ENCODE data around the gene NFASC.
A peak's percentile ranks its signal among the peaks of the same experiment; 100 is the strongest.

The NFASC gene

DNA sequence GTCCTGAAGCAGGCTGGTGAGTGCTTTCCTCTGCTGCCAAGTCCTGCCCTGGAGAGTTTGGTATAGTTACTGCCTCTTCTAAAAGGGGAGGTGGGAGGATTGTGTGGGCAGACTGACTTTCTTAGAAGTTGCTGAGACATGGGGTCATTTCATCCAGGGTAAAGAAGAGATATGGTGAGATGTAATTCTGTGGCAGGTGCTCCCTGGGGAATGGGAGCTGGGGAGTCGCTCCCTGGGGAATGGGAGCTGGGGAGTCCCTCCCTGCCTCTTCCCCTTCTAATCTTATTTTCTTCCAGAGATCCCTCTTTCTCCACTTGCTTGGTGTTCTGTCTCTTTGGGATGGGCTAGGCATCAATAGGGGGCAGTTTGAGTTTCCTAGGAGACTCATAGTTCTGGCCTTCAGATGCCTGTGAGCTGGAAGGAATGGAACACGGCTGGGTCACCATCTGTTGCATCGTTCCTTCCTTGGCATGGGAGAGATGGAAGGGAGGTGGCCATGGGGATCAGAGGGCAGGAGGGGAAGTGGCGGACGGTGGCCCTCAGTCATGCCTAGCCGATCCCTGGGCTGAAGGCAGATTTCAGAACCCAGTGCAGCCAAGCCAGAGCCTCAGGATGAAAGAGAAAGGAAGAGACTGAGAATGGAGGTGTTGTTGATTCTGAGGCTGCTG, 59.0 kb downstream of the NFASC start:
- DNase-seq, result no peak

- no peak for DNase-seq
These were observed 59.5 kb downstream of the NFASC start for GRCh38 chr1:204930155-204930523.

DNA sequence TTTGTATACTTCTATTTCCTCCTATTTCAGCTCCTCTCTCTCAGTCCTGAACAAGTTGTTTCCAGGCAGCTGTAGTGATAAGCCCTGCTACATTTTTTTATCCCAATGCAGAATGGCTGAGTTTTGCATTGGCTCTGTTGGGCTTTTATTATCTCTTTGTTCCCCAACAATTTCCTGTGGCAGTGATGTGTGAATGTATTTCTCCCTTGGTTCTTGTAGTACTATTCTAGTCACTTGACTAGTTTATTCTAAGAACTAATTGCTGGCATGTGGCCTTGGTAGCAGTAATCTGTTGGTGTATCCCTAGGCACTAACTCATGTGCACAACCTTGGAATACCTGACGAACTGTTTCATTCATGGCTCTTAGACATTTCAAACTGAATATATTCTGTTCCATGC, 60.7 kb downstream of the NFASC start:
- no peak for DNase-seq

DNA sequence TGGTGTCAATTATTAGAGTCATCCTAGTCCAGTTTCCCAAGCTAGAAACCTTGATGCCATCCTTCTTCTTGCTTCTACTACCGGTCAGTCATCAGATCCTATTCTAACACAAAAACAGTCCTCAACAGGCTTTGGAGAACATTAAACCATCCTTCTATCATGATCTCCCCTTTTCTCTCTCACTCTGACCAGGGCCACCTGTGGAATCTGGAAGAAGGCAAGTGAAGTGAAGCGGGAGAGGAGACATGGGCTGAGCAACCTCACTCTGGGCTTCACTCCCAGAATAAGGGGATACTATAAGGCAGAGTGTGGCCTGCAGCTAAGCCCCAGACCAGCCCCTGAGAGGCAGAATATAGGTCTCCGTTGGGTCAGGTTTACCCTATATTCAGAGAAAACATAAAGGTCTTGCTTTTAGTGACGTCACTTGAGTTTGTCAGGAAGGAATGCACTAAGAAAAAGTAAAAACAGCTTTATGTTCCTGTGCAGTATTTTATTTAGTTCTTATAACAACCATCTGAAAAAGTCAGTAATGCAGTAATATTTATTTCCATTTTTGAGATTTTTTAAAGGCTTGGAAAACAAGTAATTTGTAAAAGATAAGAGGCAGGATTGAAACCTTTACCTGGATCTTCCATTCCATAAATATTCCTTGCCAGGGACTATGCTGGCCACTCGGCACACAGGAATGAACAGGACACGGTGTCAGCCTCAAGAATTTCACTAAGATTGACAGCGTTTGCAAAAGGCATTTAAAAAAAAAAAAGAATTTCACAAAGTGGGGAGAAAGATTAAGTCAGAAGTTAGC, 61.3 kb downstream of the NFASC start:
- no peak for DNase-seq

- DNase-seq, result no peak
These were observed 61.9 kb downstream of the NFASC start for GRCh38 chr1:204932573-204932909.

- DNase-seq, result no peak
These were observed 64.5 kb downstream of the NFASC start for GRCh38 chr1:204935155-204935554.

DNA sequence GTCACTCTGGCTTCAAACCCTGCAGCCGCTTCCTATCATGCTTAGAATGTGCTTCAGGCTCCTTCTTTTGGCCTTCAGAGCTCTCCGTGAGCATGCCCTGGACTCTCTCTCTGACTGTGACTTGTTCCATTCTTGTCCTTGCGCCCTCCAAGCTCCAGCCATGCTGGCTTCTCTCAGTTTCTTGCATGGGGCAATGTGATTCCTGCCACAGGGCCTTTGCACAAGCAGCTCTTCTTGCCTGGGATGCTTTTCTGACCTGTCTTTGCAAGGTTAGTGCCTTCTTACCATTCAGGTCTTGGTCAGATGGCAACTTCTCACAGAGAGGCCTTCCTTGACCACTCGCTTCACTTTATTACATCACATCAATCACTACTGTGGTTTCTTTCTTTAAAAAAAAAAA, 66.1 kb downstream of the NFASC start:
- no peak for DNase-seq

GRCh38 chr1:204937901-204938300, 67.2 kb downstream of the NFASC start:
- DNase-seq, result no peak

GRCh38 chr1:204940591-204940990, 69.9 kb downstream of the NFASC start:
- DNase-seq, result no peak

- peak; percentile 76 to 78 for DNase-seq
These were observed 71.0 kb downstream of the NFASC start for GRCh38 chr1:204941421-204942338.

DNA sequence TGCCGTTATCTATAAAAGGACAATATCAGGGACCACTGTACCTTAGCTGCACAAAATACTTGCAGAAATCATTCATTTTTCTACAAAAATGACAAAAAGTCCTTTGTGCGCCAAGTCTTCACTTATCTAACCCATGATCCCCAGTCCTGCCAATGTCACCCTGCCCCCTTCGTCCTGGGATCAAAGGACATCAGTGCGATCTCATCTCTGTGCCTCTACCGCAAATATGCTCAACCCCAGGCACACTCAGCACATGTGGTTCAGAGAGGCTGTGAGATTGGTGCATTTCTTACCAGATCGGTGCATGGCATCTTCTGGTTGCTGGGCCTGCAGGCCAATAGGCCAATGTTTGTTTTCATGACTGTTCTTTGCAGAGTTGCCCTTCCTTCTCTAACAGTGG, 72.8 kb downstream of the NFASC start:
- DNase-seq, result no peak

DNA sequence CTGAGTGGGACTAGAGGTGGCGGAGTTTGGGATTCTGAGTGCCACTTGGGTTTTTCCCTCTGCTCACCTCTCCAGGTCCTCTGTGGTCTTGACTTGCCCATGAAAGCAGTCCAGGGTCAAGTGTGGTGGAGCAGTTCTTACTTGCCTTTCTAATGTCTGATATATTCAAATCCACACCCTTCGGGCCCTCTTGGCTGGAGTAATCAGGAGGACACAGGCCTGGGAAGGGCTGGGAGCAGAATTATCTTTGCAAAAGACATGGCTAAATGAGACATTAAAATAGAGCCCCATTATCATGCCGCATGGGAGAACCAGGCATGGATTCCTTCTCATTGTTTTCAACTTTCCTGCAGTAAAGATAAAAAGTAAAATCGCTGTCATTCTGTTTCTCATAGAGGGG, 74.0 kb downstream of the NFASC start:
- no peak for DNase-seq

GRCh38 chr1:204945565-204945977, 74.9 kb downstream of the NFASC start:
- no peak for DNase-seq

- DNase-seq, result no peak
These were observed 76.0 kb downstream of the NFASC start for GRCh38 chr1:204946640-204947039.

GRCh38 chr1:204947338-204947737, 76.7 kb downstream of the NFASC start:
- no peak for DNase-seq

GRCh38 chr1:204947747-204948146, 77.1 kb downstream of the NFASC start:
- DNase-seq, result no peak

DNA sequence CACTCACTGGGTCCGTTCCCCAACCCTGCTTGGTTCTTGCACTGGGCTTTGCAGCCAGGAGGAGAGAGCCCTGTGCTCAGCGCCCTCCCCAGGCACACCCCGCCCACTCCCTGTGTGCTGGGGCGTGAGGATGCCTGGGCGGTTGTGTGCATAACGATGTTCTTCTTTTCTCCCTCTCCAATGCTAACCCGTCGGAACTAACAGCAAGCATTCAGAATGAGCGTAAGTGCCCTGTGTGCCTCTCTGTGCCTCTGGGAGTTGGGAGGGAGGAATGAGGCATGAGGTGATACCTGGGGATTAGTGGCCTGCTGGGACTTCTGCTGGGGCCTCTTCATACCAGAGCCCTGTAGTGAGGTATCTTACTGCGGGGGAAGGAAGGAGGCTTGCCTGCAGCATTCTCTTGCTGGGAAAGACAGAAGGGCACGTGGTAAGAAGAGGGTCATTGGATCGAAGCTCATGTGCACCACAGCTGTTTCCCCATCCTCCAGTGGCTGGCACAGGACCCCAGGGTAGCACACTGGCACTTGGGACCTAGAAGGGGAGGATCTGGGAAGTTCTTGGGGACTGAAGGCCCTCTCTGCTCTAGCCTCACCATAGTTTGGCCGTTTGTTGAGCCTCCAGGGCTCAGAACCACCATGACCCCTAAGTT, 79.8 kb downstream of the NFASC start:
- DNase-seq, result no peak

DNA sequence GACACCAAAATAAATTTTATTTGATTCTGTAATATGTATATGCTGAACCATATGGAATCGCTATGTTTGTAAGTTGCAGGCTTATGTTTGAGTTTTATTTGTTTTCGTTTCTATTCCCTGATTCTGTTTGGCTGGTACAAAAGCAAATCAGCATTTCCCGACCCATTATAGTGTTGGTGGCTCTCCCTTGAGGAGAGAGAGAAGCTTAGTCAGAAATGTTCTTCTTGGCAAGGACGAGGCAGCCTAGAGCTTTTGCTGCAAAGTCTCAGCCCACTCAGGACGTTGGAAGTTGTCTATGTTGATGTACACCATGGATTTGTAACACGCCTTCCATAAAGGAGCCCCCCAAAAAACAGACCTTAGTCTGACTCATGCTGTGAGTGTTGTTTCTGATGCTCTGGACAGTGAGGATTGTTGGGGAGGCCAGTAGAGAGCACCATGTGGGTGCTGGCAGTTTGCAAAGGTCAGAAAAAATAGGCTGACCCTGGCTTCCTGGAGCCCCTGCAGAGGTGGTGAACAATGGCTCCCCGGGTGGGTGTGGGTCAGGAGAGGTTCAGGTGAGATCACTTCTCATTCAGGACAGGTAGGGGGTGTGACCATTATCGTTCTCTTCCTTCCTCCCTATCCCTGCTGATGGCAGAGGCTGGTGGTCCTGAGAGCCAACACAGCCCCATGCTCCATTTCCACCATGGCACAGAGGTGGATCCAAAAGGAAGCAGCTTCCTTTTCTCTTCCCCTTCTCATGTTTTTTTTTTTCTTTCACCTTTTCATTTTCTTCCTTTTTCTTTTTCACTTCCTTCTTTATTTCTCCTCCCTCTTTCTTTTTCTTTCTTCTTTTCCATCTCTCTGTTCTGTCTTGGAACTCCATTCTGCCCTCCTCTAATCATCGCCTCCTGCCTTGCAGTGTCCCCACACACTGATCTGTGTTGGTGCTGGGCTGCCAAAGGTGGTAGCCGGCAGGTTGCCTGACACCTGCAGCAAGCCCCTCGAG, 88.0 kb downstream of the NFASC start:
- no peak for DNase-seq

GRCh38 chr1:204959374-204959773, 88.7 kb downstream of the NFASC start:
- no peak for DNase-seq

- DNase-seq, result no peak
These were observed 89.2 kb downstream of the NFASC start for GRCh38 chr1:204959836-204960235.

- no peak for DNase-seq
These were observed 89.9 kb downstream of the NFASC start for GRCh38 chr1:204960306-204961125.
